Calu3 (cell line): ENCODE results near the gene LMF1. TPM values are rescaled to one million over a fixed set of nuclear protein-coding genes. Genes with fewer than 3 reads are reported as not detected.
A peak's percentile ranks its signal among the peaks of the same experiment; 100 is the strongest.

Source experiments
- BruUV-seq: library from RNA; stranded (reverse); fragments of 400-500 nt; replicated peaks from 2 replicates; lab custom pipeline; 2021; lab: Mats Ljungman, UMichigan
- CTCF ChIA-PET: fragments of 300-600 bp; sonication (Branson Sonifier 250); formaldehyde crosslinking; loops from one replicate; lab custom pipeline; 2022; ENCODE audit warnings: antibody characterized with exemption; lab: Charles Lee
- DNase-seq: peaks from one replicate; pipeline ENCODE4 v3.0.0; 2022
- H3K27ac Mint-ChIP-seq: one replicate; pipeline ENCODE4 v1.8.0; 2022; ENCODE audit warnings: mixed read lengths; ENCODE audit not compliant: unreplicated experiment
- H3K27me3 Mint-ChIP-seq: one replicate; pipeline ENCODE4 v1.8.0; 2022; ENCODE audit warnings: mixed read lengths; ENCODE audit not compliant: unreplicated experiment
- H3K36me3 Mint-ChIP-seq: one replicate; pipeline ENCODE4 v1.8.0; 2022; ENCODE audit warnings: mild to moderate bottlenecking, moderate library complexity, mixed read lengths; ENCODE audit not compliant: insufficient read depth, unreplicated experiment
- H3K4me1 Mint-ChIP-seq: one replicate; pipeline ENCODE4 v1.8.0; 2022; ENCODE audit warnings: mild to moderate bottlenecking, low read depth, mixed read lengths; ENCODE audit not compliant: unreplicated experiment
- H3K4me3 Mint-ChIP-seq: one replicate; pipeline ENCODE4 v1.8.0; 2022; ENCODE audit warnings: mild to moderate bottlenecking, low read depth, moderate library complexity, mixed read lengths; ENCODE audit not compliant: unreplicated experiment
- H3K9me3 Mint-ChIP-seq: one replicate; pipeline ENCODE4 v1.8.0; 2022; ENCODE audit warnings: low read depth, mixed read lengths; ENCODE audit not compliant: unreplicated experiment
- intact Hi-C: fragments of 100-400 bp; cut with micrococcal nuclease; formaldehyde crosslinking; loops from one replicate; pipeline ENCODE4 v1.10.0; 2022; ENCODE audit not compliant: unreplicated experiment
- total RNA-seq: library from RNA; stranded (reverse); gene quantifications from 2 replicates; pipeline ENCODE4 v1.2.3, GENCODE V29; 2022
- TF ChIP-seq, protein P1 (sequence below): fragments of 200-600 bp; IDR thresholded peaks from one replicate; pipeline ENCODE4 v1.8.0; 2022; ENCODE audit warnings: antibody characterized with exemption; ENCODE audit not compliant: unreplicated experiment

Gene LMF1
- total RNA-seq, 1 experiment from 2014 or later, result 31.9 TPM

DNA sequence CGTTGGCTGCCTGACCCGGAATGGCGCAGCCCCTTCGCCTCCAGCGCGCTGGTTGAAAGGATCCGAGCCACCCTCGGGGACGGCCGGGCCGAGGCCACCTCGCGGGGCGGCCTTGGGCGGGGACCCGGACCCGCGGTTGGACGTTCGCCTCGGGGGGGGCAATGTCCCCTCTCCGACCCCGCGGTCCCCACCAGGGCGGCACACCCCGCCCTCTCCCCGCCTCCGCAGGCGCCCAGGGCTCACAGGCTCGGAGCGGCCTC, 9.7 kb upstream of the LMF1 start:
- Mint-ChIP-seq H3K27ac (no peak overlapping the region), H3K27me3 (peaks cover 62% of the 10 kb centered on the region), H3K36me3 (peaks cover 6% of the 10 kb centered on the region), H3K9me3 (no peaks in the 10 kb centered on the region), H3K4me3 (no peak overlapping the region), H3K4me1 (peaks cover 22% of the 10 kb centered on the region)
- no peak for DNase-seq
- BruUV-seq, result no TSS peak
- intact Hi-C loops, result no loop called here
- TF ChIP-seq, protein P1, sequence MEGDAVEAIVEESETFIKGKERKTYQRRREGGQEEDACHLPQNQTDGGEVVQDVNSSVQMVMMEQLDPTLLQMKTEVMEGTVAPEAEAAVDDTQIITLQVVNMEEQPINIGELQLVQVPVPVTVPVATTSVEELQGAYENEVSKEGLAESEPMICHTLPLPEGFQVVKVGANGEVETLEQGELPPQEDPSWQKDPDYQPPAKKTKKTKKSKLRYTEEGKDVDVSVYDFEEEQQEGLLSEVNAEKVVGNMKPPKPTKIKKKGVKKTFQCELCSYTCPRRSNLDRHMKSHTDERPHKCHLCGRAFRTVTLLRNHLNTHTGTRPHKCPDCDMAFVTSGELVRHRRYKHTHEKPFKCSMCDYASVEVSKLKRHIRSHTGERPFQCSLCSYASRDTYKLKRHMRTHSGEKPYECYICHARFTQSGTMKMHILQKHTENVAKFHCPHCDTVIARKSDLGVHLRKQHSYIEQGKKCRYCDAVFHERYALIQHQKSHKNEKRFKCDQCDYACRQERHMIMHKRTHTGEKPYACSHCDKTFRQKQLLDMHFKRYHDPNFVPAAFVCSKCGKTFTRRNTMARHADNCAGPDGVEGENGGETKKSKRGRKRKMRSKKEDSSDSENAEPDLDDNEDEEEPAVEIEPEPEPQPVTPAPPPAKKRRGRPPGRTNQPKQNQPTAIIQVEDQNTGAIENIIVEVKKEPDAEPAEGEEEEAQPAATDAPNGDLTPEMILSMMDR, result no peak
- CTCF ChIA-PET, result interaction anchor here (1.3 kb wide), 1 partner anchor 8 kb away, joined by 4 read pairs; no protein-coding TSS in a partner anchor

DNA sequence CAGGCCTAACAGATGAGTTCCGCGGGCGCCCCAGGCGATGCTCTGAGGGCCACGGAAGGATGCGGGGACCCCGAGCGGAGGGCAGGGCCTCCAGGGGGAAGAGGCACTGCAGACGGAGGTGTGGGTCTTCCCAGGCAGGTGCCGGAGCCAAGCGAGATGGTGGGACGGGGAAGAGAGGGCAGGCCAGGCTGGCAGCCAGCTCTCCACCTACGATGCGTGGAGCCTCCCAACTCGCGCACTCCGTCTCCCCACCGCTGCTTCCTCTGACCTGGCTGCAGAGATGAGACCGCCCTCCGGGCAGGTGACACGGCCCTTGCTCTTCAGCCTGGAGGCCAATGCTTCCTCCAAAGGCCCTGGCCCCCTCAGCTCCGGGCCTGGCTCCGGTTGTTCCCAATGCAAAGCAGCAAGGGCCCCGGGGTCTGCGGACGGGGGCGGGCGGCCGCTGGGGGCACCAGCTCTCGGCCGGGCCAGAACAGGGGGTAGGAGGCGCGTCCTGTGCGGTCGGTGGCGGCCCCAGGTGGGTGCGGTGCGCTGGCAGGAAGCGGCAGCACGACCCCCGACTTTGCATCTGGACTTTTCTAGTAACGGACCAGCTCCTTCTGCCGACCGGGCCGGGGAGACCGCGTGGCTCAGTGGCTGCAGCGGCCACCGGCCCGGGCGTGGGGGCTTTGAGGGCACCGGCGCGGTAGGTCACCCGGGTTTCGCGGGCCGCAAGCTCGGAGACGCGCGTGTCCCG, 9.2 kb upstream of the LMF1 start:
- no TSS peak for BruUV-seq
- CTCF ChIA-PET, result no interaction called here
- Mint-ChIP-seq H3K9me3 (no peaks in the 10 kb centered on the region), H3K27ac (no peak overlapping the region), H3K4me3 (peak overlapping the region; percentile 24), H3K27me3 (peaks cover 57% of the 10 kb centered on the region), H3K4me1 (peaks cover 27% of the 10 kb centered on the region), H3K36me3 (peaks cover 6% of the 10 kb centered on the region)
- no peak for DNase-seq
- intact Hi-C loops, result no loop called here
- TF ChIP-seq, protein P1, result no peak

DNA sequence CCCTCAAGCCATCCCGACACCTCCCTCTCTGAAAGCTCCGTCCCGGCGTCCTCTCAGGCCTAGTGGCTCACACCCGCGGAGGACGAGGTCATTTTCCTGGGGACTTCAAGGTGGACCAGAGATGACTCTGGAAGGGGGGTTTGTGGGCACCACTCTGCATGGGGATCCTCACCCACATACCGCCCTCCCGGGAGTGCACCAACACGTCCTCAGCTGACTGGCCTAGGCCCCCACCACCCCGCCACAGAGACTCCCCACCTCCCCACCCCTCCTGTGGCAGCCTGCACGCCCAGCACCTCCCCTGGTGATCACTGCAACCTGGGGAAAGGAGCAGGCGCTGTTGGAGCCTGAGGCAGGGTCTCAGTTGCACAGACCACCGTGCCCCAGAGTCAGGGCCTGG, 8.4 kb upstream of the LMF1 start:
- H3K27ac Mint-ChIP-seq, result no peak overlapping the region
- H3K9me3 Mint-ChIP-seq, result no peaks in the 10 kb centered on the region
- H3K4me3 Mint-ChIP-seq, result no peak overlapping the region
- CTCF ChIA-PET, result interaction anchor here (1.2 kb wide), 1 partner anchor 18 kb away, joined by 3 read pairs; no protein-coding TSS in a partner anchor
- H3K36me3 Mint-ChIP-seq, result peaks cover 6% of the 10 kb centered on the region
- intact Hi-C loops, result no loop called here
- H3K27me3 Mint-ChIP-seq, result peaks cover 57% of the 10 kb centered on the region
- TF ChIP-seq, protein P1, result no peak
- peaks cover 36% of the 10 kb centered on the region for H3K4me1 Mint-ChIP-seq
- no TSS peak for BruUV-seq
- DNase-seq, result no peak

DNA sequence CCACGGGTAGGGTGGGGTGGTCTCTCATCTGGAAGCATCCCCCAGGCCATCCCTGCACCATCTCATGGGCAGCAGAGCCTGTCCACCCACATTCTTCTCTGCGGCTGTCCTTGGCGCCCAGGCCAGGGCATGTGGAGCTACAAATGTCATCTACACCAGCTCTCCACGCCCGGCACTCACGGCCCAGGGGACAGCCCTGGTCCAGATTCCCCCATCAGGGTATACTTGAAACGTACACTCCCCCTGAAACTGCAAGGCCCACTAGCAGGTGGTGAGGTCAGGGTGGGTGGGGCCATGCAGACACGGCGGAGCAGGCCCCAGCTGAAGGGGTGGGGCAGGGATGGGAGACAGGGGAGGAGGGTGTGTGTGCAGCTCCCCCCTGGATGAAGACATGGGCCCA, 7.6 kb upstream of the LMF1 start:
- no peak overlapping the region for H3K4me3 Mint-ChIP-seq
- CTCF ChIA-PET, result interaction anchor here (1.2 kb wide), 1 partner anchor 19 kb away, joined by 3 read pairs; no protein-coding TSS in a partner anchor
- H3K27me3 Mint-ChIP-seq, result peaks cover 50% of the 10 kb centered on the region
- H3K36me3 Mint-ChIP-seq, result peaks cover 6% of the 10 kb centered on the region
- H3K9me3 Mint-ChIP-seq, result no peaks in the 10 kb centered on the region
- H3K4me1 Mint-ChIP-seq, result peaks cover 43% of the 10 kb centered on the region
- DNase-seq, result no peak
- no TSS peak for BruUV-seq
- intact Hi-C loops, result no loop called here
- TF ChIP-seq, protein P1, result no peak
- no peak overlapping the region for H3K27ac Mint-ChIP-seq
